Measurements from ENCODE around the gene MKS1. TPM values are rescaled to one million over a fixed set of nuclear protein-coding genes. Genes with fewer than 3 reads are reported as not detected.

Gene MKS1
- total RNA-seq, 1 experiment from 2014 or later = 12.1 TPM

- Histone ChIP-seq H3K27ac (ENCODE audit: low read length) (no peak overlapping the region), H3K27me3 (ENCODE audit: control insufficient read depth, insufficient read depth, low read length) (peaks cover 24% of the 10 kb centered on the region), H3K9me3 (ENCODE audit: control insufficient read depth, insufficient read depth, low read depth, low read length) (no peaks in the 10 kb centered on the region), H3K4me3 (ENCODE audit: low read depth in 2 of 2, low read length in 2 of 2) (no peak overlapping the region), H3K4me1 (ENCODE audit: control insufficient read depth, insufficient read depth, low read length) (no peaks in the 10 kb centered on the region), H3K36me3 (ENCODE audit: control insufficient read depth, insufficient read depth, low read length) (no peaks in the 10 kb centered on the region)
- no TSS peak for BruUV-seq (replicated peaks)
- in situ Hi-C loops (cut with HindIII; ENCODE audit: low pct_unique_long_range_greater_than_20kb, low sequenced_read_pairs) = no loop called here
- no peak for DNase-seq (ENCODE audit: low read depth, low spot score)
- intact Hi-C loops (cut with micrococcal nuclease; ENCODE audit: unreplicated experiment) = no loop called here
- ATAC-seq = no peak
- no peak for TF ChIP-seq POLR2AphosphoS5 (IDR thresholded peaks at IDR 0.05; ENCODE audit: low read depth, low read length)
- TF ChIP-seq, protein P1, sequence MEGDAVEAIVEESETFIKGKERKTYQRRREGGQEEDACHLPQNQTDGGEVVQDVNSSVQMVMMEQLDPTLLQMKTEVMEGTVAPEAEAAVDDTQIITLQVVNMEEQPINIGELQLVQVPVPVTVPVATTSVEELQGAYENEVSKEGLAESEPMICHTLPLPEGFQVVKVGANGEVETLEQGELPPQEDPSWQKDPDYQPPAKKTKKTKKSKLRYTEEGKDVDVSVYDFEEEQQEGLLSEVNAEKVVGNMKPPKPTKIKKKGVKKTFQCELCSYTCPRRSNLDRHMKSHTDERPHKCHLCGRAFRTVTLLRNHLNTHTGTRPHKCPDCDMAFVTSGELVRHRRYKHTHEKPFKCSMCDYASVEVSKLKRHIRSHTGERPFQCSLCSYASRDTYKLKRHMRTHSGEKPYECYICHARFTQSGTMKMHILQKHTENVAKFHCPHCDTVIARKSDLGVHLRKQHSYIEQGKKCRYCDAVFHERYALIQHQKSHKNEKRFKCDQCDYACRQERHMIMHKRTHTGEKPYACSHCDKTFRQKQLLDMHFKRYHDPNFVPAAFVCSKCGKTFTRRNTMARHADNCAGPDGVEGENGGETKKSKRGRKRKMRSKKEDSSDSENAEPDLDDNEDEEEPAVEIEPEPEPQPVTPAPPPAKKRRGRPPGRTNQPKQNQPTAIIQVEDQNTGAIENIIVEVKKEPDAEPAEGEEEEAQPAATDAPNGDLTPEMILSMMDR (IDR thresholded peaks at IDR 0.05) = no peak
- TF ChIP-seq SIN3A (IDR thresholded peaks at IDR 0.05; ENCODE audit: borderline replicate concordance, insufficient read depth, low read depth, low read length) = no peak
- no peak for TF ChIP-seq TCF7L2 (IDR thresholded peaks at IDR 0.05; ENCODE audit: low read depth, low read length)
- POLR2A ChIA-PET = no interaction called here
- CTCF ChIA-PET = no interaction called here
These were observed 16.8 kb upstream of the MKS1 start for GRCh38 chr17:58235821-58236220.

DNA sequence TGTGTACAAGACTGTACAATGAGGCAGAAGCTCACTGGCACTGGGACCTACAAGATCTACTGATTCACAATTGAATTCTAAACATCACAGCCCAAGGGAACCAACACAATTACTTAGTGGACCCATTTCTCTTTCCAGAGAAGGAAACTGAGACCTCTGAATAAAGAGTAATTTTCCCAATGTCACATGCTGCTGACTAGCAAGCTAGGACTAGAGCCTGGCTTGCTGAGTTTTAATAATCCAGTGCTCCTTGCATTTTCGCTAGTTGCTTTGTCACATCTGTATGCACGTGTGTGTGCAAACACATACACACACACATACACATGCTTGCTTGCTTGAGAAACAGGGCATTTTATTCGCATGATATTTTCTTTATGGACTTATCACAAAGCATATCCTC is 15.5 kb upstream of the MKS1 start:
- no peaks in the 10 kb centered on the region for H3K36me3 ChIP-seq (ENCODE audit: control insufficient read depth, insufficient read depth, low read length)
- H3K4me3 ChIP-seq (ENCODE audit: low read depth in 2 of 2, low read length in 2 of 2) = no peak overlapping the region
- intact Hi-C loops (cut with micrococcal nuclease; ENCODE audit: unreplicated experiment) (no loop called here), in situ Hi-C loops (cut with HindIII; ENCODE audit: low pct_unique_long_range_greater_than_20kb, low sequenced_read_pairs) (no loop called here)
- no peak for DNase-seq (ENCODE audit: low read depth, low spot score)
- no TSS peak for BruUV-seq (replicated peaks)
- TF ChIP-seq, protein P2, sequence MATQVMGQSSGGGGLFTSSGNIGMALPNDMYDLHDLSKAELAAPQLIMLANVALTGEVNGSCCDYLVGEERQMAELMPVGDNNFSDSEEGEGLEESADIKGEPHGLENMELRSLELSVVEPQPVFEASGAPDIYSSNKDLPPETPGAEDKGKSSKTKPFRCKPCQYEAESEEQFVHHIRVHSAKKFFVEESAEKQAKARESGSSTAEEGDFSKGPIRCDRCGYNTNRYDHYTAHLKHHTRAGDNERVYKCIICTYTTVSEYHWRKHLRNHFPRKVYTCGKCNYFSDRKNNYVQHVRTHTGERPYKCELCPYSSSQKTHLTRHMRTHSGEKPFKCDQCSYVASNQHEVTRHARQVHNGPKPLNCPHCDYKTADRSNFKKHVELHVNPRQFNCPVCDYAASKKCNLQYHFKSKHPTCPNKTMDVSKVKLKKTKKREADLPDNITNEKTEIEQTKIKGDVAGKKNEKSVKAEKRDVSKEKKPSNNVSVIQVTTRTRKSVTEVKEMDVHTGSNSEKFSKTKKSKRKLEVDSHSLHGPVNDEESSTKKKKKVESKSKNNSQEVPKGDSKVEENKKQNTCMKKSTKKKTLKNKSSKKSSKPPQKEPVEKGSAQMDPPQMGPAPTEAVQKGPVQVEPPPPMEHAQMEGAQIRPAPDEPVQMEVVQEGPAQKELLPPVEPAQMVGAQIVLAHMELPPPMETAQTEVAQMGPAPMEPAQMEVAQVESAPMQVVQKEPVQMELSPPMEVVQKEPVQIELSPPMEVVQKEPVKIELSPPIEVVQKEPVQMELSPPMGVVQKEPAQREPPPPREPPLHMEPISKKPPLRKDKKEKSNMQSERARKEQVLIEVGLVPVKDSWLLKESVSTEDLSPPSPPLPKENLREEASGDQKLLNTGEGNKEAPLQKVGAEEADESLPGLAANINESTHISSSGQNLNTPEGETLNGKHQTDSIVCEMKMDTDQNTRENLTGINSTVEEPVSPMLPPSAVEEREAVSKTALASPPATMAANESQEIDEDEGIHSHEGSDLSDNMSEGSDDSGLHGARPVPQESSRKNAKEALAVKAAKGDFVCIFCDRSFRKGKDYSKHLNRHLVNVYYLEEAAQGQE (IDR thresholded peaks at IDR 0.05; ENCODE audit: insufficient read depth in 1 of 2, low read depth in 2 of 2, low read length in 1 of 2) = no peak
- TF ChIP-seq TCF7L2 (IDR thresholded peaks at IDR 0.05; ENCODE audit: low read depth, low read length) = no peak
- TF ChIP-seq POLR2AphosphoS5 (IDR thresholded peaks at IDR 0.05; ENCODE audit: low read depth, low read length) = no peak
- TF ChIP-seq, protein P1 (IDR thresholded peaks at IDR 0.05) = no peak
- TF ChIP-seq SIN3A (IDR thresholded peaks at IDR 0.05; ENCODE audit: borderline replicate concordance, insufficient read depth, low read depth, low read length) = no peak
- H3K27me3 ChIP-seq (ENCODE audit: control insufficient read depth, insufficient read depth, low read length) = peaks cover 17% of the 10 kb centered on the region
- H3K4me1 ChIP-seq (ENCODE audit: control insufficient read depth, insufficient read depth, low read length) = no peaks in the 10 kb centered on the region
- ATAC-seq = no peak
- ChIA-PET POLR2A (no interaction called here), CTCF (no interaction called here)
- H3K27ac ChIP-seq (ENCODE audit: low read length) = no peak overlapping the region
- no peaks in the 10 kb centered on the region for H3K9me3 ChIP-seq (ENCODE audit: control insufficient read depth, insufficient read depth, low read depth, low read length)
